ENCODE measurements around the gene RNF169.

Gene RNF169, protein sequence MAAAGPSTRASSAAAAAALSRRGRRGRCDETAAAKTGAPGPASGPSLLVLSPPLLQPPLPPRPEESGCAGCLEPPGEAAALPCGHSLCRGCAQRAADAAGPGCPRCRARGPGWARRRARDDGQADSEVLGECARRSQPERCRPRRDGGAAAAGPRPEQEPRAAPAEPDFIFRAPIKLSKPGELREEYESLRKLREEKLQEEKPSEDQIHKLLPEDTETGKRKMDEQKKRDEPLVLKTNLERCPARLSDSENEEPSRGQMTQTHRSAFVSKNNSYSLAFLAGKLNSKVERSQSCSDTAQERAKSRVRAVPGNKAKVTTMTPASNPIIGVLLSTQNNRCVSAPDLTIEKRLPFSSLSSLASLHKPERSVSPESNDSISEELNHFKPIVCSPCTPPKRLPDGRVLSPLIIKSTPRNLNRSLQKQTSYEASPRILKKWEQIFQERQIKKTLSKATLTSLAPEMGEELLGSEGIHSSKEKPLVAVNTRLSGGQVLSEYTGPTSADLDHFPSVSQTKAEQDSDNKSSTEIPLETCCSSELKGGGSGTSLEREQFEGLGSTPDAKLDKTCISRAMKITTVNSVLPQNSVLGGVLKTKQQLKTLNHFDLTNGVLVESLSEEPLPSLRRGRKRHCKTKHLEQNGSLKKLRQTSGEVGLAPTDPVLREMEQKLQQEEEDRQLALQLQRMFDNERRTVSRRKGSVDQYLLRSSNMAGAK

DNA sequence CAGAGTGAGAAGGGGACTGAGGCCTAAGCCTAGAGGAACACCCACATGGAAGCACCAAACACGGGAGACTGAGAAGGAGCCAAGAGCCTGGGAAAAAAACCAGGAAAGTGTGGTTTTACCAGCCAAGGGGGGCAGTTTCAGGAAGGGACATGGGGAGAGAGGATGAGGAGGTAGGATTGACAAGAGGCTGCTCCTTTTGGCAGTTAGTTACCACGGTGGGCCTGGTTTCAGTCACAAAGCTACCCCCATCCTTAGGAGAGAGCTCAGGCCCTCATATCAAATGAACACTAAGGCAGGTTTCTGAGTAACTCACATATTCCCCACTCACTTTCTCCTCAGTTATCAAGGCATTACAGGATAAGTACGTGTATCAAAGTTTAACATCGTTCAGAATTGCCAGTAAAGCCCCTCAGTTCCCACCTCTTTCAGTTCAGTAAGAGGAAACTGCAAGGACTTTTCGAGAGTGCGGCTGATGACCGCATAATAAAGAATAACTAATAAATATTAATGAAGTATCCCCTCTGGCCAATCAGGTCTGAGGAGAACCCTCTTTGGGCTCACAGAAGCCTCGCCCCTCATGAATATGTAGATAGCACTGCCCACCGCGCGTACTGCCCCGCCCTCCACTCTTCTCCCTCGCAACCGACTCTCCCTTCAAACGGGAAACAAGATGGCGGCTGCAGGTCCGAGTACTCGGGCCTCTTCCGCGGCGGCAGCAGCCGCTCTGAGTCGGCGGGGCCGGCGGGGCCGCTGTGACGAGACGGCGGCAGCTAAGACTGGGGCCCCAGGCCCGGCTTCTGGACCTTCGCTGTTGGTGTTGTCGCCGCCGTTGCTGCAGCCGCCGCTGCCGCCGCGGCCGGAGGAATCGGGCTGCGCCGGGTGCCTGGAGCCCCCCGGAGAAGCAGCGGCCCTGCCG, at the start of gene RNF169:
Gene RNF169 (plus strand): TSS at position 639 of the 916 bp plus-strand sequence. CDS start 32 bp downstream, at position 671.
- peak; percentile 97 for DNase-seq

DNA sequence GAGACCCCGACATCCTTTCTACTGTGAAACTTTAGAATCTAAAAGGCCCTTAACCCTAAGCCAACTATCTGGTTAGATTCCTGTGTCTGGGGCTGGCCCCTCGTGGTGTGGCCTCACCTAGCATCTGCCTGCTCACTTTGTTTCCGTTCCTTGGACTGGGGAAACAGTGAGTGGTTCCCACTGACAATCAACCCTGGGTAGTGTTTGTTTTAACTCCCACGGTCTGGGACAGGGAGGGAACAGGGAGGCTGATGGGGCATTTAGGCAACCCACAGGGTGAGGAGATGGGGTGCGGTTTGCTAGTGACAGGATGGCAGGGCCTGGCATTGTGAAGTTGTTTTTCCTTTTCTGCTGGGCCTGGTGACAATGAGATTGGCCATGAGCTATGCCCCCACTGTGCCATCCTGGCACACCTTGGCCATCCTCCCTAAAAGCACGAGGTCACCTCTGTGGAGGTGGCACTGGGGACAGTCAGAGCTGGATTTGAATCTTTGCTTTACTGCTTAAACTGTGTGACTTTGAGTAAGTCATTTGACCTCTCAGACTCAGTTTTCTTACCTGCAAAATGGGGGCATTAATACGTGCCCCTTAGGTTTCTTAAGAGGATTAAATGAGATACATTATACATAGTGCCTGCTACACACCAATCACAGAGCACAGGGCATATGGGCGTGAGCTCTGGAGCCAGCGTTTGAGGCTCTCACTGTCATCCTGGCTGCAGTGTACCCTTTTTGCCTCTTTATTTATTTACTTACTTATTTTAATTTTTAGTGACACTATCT, 48.8 kb upstream of the RNF169 start:
- DNase-seq, result no peak

DNA sequence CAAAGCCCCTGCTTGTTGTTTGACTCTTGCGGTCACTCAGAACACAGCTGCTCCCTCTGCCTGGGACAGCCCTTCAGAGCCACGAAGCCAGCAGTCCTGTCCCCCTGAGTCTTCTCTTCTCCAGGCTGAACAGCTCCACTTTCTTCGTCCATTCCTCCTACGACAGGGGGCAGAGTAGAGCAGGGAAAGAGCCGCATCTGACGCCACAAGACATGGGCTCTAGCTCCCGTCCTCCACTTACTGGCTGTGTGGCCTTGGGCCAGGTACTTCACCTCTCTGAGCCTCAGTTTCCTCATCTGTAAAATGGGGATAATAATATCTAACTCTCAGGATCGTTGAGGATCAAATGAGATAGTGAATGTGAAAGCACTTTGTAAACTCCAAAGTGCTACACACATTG, 47.3 kb upstream of the RNF169 start:
- DNase-seq, result no peak

DNA sequence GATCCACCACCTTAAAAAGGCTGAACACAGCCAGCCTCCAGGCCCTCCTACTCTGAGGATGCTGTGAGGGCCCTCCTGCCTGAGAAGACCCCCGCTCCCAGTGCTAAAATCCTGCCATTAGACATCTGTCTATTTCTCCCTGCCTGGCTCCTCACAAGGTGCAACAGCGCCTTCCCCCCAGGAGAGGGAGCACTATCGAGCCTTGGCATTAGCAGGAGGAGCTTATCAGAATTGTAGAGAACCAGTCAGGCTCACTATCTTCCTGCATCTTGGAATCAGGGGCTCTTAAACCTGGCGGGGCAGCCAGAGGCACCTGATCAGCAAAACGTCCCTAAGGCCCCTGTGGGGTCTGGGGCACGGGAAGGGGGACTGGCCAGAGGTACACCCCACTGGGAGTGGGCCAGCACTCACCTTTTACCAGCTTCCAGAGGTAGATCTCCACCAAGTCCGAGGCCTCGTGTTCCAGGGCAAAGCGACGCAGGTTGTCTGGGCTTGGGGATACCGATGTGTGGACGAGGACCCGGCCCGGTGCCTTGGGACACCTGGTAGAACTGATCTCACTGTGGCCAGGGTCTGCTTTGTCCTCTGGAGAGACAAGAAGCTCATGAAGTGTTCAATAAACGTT, 46.2 kb upstream of the RNF169 start:
- DNase-seq, result peak; percentile 40

DNA sequence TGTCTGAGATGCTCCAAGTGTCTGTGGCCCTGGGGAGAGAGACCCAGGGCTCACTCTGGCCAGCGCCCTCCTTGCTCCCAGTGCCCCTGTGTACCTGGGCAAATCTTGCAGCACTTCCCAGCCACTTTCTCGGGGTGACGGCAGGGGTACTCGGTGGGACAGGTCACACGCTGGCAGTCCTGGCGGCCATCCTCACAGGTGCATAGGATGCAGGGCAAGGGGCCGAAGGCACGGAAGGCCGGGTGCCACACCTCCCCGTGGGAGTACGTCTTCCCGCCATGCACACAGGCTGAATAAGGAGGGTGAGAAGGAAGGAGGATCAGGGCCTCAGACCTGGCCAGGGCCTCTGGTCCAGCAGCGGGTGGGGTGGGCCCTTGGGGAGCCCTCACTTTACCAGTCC, 45.4 kb upstream of the RNF169 start:
- no peak for DNase-seq

DNA sequence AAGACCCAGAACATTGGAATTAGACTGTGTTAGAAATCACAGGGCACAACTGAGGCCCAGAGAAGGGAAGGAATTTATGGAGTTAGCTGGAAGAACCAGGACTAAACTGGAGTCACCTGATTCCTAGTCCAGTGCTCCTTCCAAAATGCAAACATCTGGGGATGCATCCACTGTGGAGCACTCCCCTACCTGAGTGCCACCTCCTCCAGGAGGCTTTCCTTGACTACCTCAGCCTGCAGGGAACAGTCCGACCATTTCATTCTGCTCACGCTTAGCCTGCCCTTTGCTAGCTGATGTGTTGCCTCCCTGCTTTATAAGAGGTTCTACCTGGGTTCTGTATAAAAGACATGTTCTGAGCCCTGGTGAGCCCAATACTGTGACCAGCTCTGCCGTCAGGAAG, 41.5 kb upstream of the RNF169 start:
- DNase-seq, result no peak

DNA sequence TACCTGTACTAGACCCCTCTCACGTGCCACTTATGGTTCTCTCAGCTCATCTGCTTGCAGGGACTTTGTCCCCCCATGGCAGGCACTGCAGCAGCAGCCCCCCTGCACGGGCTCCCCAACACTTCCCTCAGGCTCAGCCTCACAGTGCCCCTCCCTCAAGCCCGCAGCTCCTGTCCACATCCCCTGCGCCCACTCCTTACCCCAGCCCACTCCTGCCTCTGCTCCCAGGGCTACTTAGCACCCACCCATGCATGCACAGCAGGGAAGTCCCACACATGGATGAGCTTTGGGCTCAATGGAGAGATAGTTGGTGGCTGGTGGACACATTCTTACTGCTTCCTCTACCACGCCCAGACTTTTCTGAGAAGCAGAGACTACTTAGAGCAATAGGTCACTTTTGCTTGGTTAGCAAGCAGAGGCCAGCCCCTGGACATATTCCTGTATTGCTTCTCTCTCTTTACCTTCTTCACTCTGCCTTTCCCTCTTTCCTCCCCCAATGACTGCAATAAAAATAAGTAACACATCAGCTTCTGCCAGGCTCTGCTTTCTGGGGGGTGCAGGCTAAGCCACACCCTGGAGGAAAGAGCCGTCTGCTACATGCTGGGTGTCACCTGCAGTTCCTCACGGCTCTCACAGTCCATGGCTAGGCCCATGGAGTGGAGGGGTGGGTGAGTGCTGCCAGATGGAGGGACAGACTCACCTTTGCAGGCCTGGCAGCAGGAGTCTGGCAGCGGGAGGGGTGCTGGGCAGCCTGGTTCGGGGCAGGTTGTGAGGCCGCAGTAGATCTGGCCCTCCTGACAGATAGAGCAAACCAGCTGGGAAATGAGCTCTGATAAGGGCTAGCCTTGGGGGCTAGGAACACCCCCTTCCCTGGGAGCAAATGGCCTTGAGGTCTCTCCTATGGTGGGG, 40.8 kb upstream of the RNF169 start:
- no peak for DNase-seq

DNA sequence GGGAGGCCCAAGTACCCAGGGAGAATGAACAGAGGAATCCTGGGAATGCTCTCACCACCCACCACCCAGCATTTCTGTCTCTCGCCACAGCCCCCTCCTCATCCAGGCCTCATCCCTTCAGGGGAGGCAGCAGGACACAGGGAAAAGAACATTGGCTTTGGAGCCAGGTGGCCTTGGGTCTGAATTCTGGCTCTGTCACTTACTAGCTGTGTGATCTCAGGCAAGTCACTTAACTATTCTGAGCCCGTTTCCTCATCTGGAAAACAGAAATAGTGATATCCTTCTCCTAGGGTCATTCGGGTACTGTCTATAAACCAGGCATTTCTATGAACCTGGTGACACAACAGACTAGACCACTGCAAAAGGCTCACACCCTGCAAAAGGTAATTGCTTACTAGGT, 39.5 kb upstream of the RNF169 start:
- DNase-seq, result no peak

DNA sequence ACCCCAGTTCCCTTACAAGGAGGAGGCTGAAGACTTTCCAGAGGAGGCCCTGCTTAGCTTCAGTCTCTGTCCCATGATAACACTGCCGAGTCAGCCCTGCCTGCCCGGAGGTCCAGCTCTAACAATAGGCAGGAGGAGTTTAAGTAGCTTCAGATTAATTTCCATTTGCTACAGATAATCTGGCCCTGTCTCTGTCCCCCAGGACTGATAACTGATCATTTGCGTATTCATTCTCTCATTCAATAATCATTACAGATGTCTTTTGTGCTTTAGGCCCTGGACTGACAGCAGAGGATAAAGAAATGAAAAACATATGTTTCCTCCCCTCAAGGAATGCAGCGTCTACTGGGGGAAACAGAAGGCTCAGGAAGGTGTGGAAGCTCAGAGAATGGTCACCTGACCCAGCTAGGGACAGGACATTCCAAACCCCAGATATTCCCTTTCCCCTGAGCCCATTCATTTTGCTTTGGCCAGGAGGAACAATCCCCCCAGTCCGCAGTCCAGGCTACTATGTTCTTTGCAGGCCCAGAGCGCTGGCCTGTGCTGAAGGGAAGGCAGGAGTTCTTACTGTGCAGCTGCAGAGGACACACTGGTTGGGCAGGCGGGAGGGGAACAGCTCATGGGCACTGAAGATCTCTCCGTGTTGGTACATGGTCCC, 38.2 kb upstream of the RNF169 start:
- no peak for DNase-seq

DNA sequence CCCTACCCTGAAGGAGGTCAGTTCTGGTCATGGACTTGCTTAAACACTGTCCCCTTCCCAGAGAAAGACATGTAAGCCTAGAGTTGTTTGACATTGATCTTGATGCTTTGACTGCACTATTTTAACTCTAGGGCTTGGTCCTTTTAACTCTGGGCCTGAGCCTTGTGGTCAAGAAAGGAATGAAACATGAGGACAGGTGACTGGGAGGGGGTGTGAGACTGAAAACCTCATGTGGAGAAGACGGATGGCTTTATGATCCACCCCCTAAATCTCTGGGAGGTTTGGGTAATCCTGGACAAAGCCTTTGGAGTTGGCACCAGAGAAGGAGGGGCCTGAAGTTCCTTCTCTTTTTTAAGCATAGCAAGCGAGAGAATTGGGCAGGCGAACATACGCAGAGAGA, 35.0 kb upstream of the RNF169 start:
- DNase-seq, result no peak

DNA sequence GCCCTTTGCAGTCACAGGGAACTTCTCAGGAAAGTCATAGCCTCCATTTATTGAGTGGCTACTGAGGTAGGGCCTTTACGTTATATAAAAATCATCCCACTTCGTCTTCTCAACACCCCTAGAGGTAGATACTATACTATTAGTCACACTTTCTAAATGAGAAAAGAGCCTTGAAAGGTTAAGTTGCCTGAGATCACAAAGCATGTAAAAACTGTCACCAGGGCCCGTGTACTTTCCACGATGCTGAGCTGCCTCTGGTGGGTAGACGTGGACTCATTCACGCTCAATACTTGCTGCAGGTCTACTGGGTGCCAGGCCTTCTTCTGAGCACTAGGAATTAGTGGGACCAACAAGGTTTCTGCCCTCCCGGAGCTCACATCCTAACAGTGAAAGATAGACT, 33.7 kb upstream of the RNF169 start:
- no peak for DNase-seq

DNA sequence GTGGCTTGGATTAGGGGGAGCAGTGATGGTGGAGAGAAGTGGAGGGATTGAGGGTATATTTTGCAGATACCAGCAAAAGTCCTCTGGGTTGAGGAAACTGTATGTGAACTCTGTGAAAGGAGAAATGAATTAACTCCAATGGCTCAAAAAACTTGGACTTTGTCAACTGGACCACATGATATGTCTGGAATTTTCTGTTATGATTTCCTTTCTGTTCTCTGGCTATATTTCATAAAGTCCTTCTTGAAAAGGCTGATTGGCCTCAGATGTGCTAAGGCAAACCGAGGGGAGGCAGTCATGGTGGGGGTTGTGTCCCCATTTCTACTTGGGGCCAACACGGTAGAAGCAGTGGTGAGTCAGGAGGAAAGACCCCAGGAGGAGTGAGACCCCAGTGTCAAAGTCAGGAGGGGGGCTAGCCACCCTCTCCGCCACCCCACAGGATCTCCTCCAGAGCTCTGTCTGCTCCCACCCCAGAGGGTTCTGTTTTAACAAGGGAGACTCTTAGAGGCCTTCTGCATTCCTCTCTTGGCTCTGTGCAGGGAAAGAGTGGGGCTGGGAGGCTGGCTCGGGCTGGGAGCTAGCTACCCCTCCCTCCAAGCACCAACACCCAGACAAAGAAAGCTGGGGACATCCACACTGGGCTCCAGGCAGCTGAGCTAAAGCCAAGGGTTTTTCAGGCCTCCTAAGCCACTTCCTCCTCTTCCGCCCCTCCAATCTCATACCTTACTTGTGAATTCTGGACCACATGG, 31.3 kb upstream of the RNF169 start:
- no peak for DNase-seq

DNA sequence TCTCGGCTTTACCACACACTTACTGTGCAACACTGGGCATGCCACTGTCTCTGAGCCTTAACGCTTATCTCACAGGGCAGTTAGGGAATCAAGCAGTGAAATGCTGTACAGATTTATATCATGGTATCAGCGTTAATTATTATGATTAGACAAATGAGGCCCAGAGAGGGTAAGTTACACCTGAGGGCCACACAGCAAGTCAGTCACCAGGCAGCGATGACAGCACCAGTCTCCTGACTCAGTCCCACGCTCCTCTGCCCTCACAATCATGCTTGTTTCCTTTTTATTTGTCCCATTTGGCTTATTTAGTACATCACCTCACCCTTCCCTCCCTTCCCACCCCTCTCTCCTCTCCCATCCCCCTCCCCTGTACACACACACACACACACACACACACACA, 29.6 kb upstream of the RNF169 start:
- no peak for DNase-seq

DNA sequence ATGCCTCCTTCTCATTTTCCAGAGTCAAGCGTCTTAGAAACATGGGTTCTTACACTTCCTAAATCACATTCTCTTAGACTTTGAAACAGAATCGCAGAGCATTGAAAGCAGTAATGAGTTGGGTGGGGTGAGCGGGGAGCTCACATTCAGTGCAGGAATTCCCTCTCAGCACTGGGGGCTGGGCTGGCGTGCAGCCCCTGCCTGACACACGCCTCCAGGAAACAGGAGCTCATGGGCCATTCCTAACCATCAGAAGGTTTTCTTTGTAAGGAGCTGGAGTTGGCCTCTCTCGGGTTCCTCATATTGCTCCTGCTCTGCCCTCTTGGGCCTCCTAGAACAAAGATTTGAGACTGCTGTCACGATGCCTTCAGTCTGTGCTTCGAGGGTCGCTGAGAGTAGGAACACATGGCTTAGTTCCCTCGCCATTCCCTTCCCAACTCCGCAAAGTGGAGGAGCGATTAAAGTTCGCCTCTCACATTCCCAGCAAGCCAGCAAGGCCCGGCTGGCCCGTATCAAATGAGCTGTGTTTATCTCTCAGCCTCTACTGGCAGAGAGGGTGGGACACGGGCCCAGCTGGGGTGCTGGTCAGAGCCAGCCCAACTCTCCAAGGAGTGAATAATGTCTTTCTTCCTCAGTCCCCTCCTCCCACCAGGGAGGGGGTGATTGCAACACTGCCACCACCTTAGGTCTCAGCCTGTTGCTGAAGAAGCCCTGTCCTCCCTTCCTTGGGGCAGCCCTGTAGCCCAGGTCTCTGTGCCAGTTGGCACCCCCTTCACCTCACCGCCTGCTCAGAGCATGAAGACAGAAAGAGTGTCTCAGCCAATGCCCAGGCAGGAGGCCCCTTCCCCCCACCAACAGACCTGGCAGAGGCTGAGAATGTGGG, 27.8 kb upstream of the RNF169 start:
- no peak for DNase-seq

DNA sequence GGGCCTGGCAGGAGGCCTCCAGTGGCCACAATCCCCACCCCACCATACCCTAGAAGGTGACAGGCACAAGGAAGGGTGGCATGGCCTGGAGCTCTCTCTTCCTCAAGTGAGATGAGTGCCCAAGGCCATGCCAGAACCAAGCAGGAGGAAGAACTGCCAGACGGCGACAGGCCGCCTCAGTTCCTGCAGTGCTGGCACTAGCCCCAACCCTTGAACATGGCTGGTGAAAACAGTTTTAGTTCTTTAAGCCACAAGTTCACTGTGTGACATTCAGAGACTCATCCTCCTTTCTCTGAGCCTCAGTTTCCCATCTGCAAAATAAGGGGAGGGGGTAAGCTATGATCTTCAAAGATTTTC, 27.2 kb upstream of the RNF169 start:
- no peak for DNase-seq

DNA sequence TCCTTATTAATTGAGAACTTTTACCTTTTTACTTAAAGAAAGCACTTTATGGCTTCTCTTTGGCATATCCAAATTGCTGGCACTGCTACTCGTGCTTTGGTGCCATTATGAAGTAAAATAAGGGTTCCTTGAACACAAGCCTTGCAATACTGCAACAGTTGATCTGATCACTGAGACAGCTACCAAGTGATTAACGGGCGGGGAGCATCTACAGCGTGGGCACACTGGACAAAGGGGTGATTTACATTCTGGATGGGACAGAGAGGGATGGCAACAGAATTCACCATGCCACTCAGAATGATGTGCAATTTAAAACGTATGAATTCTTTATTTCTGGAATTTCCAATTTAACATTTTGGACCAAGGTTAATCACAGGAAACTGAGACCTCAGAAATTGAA, 25.1 kb upstream of the RNF169 start:
- no peak for DNase-seq

DNA sequence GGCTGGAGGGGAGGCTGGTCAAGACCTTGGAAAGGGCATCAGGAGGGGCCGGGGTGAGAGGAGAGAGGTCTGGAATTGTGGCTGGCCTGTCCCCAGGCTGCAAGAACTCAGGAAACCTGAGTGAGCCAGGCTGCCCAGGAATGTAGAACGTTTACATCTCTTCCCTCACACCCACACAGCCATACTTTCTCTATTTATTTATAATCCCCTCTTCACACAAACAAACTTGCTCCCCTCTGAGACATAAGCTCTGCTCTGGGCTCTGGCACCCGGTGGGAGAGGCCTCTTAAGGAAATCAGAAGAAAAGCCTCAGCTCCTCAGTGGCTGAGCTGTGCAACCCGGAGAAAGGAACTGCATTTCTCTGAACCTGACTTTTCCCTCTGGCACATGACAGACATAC, 22.9 kb upstream of the RNF169 start:
- DNase-seq, result no peak

DNA sequence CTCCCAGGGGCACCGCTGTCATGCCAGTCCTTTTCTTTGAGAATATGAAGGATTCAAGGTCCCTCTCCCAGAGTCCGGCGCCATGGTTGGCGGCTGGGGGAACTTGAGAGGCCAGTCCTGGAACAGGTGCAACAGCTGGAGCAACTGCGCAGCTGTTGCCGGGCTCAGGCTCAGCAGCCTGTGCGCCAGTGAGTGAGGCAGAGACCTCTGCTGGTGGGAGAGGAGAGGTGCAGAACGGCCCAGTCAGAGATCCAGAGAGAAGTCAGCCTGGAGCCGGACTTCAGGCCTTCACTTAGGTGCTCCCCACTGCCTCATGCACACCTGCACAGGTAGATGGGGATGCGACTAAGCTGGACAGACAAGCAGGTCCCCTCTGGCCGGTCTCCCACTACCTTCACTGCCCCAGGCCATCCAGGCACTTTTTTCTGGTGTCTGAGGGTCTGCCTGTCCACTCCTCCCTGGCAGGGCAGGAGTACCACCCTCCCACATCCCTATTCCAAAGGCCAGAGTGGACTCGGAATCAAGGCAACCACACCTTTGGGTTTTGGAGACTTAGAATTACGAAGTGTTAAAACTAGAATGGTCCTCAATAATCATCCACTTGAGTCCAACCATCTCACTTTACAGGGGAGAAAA, 22.0 kb upstream of the RNF169 start:
- DNase-seq, result peak; percentile 76

All from NCI-H146 (cell line).